ENCODE data around the gene USP32.
"Not testable (repeated sequence)": the region's sequence is repeated elsewhere in the genome, so short reads cannot be mapped to it uniquely, and the experiment has no call there.

The USP32 gene

GRCh38 chr17:60327134-60327900 lies 64.6 kb downstream of the USP32 start:
- Histone ChIP-seq H3K27ac (ENCODE audit: low read length) (no peak overlapping the region), H3K4me1 (ENCODE audit: control insufficient read depth in 1 of 2, insufficient read depth in 2 of 2, low read length in 2 of 2) (peaks cover 0 to 2% of the 10 kb centered on the region in 2 donors), H3K9me3 (ENCODE audit: control insufficient read depth in 1 of 2, low read length in 2 of 2) (no peaks in the 10 kb centered on the region), H3K4me3 (ENCODE audit: low read depth in 1 of 2, low read length in 2 of 2) (no peak overlapping the region), H3K36me3 (ENCODE audit: control insufficient read depth in 1 of 2, insufficient read depth in 2 of 2, low read length in 2 of 2) (no peaks in the 10 kb centered on the region), H3K27me3 (ENCODE audit: low read depth, low read length) (no peaks in the 10 kb centered on the region)

- Histone ChIP-seq H3K27ac (ENCODE audit: low read length) (no peak overlapping the region), H3K9me3 (ENCODE audit: control insufficient read depth in 1 of 2, low read length in 2 of 2) (no peaks in the 10 kb centered on the region), H3K36me3 (ENCODE audit: control insufficient read depth in 1 of 2, insufficient read depth in 2 of 2, low read length in 2 of 2) (no peaks in the 10 kb centered on the region), H3K27me3 (ENCODE audit: low read depth, low read length) (no peaks in the 10 kb centered on the region), H3K4me1 (ENCODE audit: control insufficient read depth in 1 of 2, insufficient read depth in 2 of 2, low read length in 2 of 2) (peaks cover 0 to 2% of the 10 kb centered on the region in 2 donors), H3K4me3 (ENCODE audit: low read depth in 1 of 2, low read length in 2 of 2) (no peak overlapping the region)
These were observed 65.2 kb downstream of the USP32 start for GRCh38 chr17:60326702-60327101.

GRCh38 chr17:60325730-60326524 lies 66.0 kb downstream of the USP32 start:
- Histone ChIP-seq H3K4me3 (ENCODE audit: low read depth in 1 of 2, low read length in 2 of 2) (no peak overlapping the region), H3K27ac (ENCODE audit: low read length) (no peak overlapping the region), H3K9me3 (ENCODE audit: control insufficient read depth in 1 of 2, low read length in 2 of 2) (no peaks in the 10 kb centered on the region), H3K4me1 (ENCODE audit: control insufficient read depth in 1 of 2, insufficient read depth in 2 of 2, low read length in 2 of 2) (peaks cover 2 to 3% of the 10 kb centered on the region in 2 donors), H3K27me3 (ENCODE audit: low read depth, low read length) (no peaks in the 10 kb centered on the region), H3K36me3 (ENCODE audit: control insufficient read depth in 1 of 2, insufficient read depth in 2 of 2, low read length in 2 of 2) (no peaks in the 10 kb centered on the region)

GRCh38 chr17:60323754-60324153 lies 68.2 kb downstream of the USP32 start:
- H3K27me3 ChIP-seq (ENCODE audit: low read depth, low read length) = no peaks in the 10 kb centered on the region
- peaks cover 0 to 5% of the 10 kb centered on the region in 2 donors for H3K4me1 ChIP-seq (ENCODE audit: control insufficient read depth in 1 of 2, insufficient read depth in 2 of 2, low read length in 2 of 2)
- no peaks in the 10 kb centered on the region for H3K9me3 ChIP-seq (ENCODE audit: control insufficient read depth in 1 of 2, low read length in 2 of 2)
- no peaks in the 10 kb centered on the region for H3K36me3 ChIP-seq (ENCODE audit: control insufficient read depth in 1 of 2, insufficient read depth in 2 of 2, low read length in 2 of 2)
- H3K4me3 ChIP-seq (ENCODE audit: low read depth in 1 of 2, low read length in 2 of 2) = no peak overlapping the region
- no peak overlapping the region for H3K27ac ChIP-seq (ENCODE audit: low read length)

- H3K4me3 ChIP-seq (ENCODE audit: low read depth in 1 of 2, low read length in 2 of 2) = no peak overlapping the region
- no peaks in the 10 kb centered on the region for H3K27me3 ChIP-seq (ENCODE audit: low read depth, low read length)
- H3K9me3 ChIP-seq (ENCODE audit: control insufficient read depth in 1 of 2, low read length in 2 of 2) = no peaks in the 10 kb centered on the region
- H3K4me1 ChIP-seq (ENCODE audit: control insufficient read depth in 1 of 2, insufficient read depth in 2 of 2, low read length in 2 of 2) = peaks cover 0 to 5% of the 10 kb centered on the region in 2 donors
- H3K36me3 ChIP-seq (ENCODE audit: control insufficient read depth in 1 of 2, insufficient read depth in 2 of 2, low read length in 2 of 2) = no peaks in the 10 kb centered on the region
- no peak overlapping the region for H3K27ac ChIP-seq (ENCODE audit: low read length)
These were observed 69.9 kb downstream of the USP32 start for GRCh38 chr17:60322056-60322387.

GRCh38 chr17:60321336-60322055 lies 70.4 kb downstream of the USP32 start:
- Histone ChIP-seq H3K4me1 (ENCODE audit: control insufficient read depth in 1 of 2, insufficient read depth in 2 of 2, low read length in 2 of 2) (peaks cover 0 to 5% of the 10 kb centered on the region in 2 donors), H3K36me3 (ENCODE audit: control insufficient read depth in 1 of 2, insufficient read depth in 2 of 2, low read length in 2 of 2) (no peaks in the 10 kb centered on the region), H3K27me3 (ENCODE audit: low read depth, low read length) (no peaks in the 10 kb centered on the region), H3K4me3 (ENCODE audit: low read depth in 1 of 2, low read length in 2 of 2) (no peak overlapping the region), H3K9me3 (ENCODE audit: control insufficient read depth in 1 of 2, low read length in 2 of 2) (no peaks in the 10 kb centered on the region), H3K27ac (ENCODE audit: low read length) (no peak overlapping the region)

GRCh38 chr17:60318830-60319229 lies 73.1 kb downstream of the USP32 start:
- Histone ChIP-seq H3K36me3 (ENCODE audit: control insufficient read depth in 1 of 2, insufficient read depth in 2 of 2, low read length in 2 of 2) (no peaks in the 10 kb centered on the region), H3K27me3 (ENCODE audit: low read depth, low read length) (no peaks in the 10 kb centered on the region), H3K27ac (ENCODE audit: low read length) (no peak overlapping the region), H3K4me1 (ENCODE audit: control insufficient read depth in 1 of 2, insufficient read depth in 2 of 2, low read length in 2 of 2) (peaks cover 0 to 5% of the 10 kb centered on the region in 2 donors), H3K9me3 (ENCODE audit: control insufficient read depth in 1 of 2, low read length in 2 of 2) (no peaks in the 10 kb centered on the region), H3K4me3 (ENCODE audit: low read depth in 1 of 2, low read length in 2 of 2) (no peak overlapping the region)

GRCh38 chr17:60318326-60318725 lies 73.6 kb downstream of the USP32 start:
- Histone ChIP-seq H3K27ac (ENCODE audit: low read length) (no peak overlapping the region), H3K4me3 (ENCODE audit: low read depth in 1 of 2, low read length in 2 of 2) (no peak overlapping the region), H3K9me3 (ENCODE audit: control insufficient read depth in 1 of 2, low read length in 2 of 2) (no peaks in the 10 kb centered on the region), H3K27me3 (ENCODE audit: low read depth, low read length) (no peaks in the 10 kb centered on the region), H3K36me3 (ENCODE audit: control insufficient read depth in 1 of 2, insufficient read depth in 2 of 2, low read length in 2 of 2) (no peaks in the 10 kb centered on the region), H3K4me1 (ENCODE audit: control insufficient read depth in 1 of 2, insufficient read depth in 2 of 2, low read length in 2 of 2) (peaks cover 0 to 5% of the 10 kb centered on the region in 2 donors)

- Histone ChIP-seq H3K4me3 (ENCODE audit: low read depth in 1 of 2, low read length in 2 of 2) (no peak overlapping the region), H3K9me3 (ENCODE audit: control insufficient read depth in 1 of 2, low read length in 2 of 2) (no peaks in the 10 kb centered on the region), H3K36me3 (ENCODE audit: control insufficient read depth in 1 of 2, insufficient read depth in 2 of 2, low read length in 2 of 2) (no peaks in the 10 kb centered on the region), H3K27me3 (ENCODE audit: low read depth, low read length) (no peaks in the 10 kb centered on the region), H3K27ac (ENCODE audit: low read length) (no peak overlapping the region), H3K4me1 (ENCODE audit: control insufficient read depth in 1 of 2, insufficient read depth in 2 of 2, low read length in 2 of 2) (peaks cover 0 to under 1% of the 10 kb centered on the region in 2 donors)
These were observed 76.3 kb downstream of the USP32 start for GRCh38 chr17:60315650-60316049.

GRCh38 chr17:60314900-60315299 lies 77.0 kb downstream of the USP32 start:
- not testable (repeated sequence) for H3K36me3 ChIP-seq (ENCODE audit: control insufficient read depth in 1 of 2, insufficient read depth in 2 of 2, low read length in 2 of 2); H3K27me3 ChIP-seq (ENCODE audit: low read depth, low read length); H3K27ac ChIP-seq (ENCODE audit: low read length); H3K9me3 ChIP-seq (ENCODE audit: control insufficient read depth in 1 of 2, low read length in 2 of 2); H3K4me1 ChIP-seq (ENCODE audit: control insufficient read depth in 1 of 2, insufficient read depth in 2 of 2, low read length in 2 of 2); H3K4me3 ChIP-seq (ENCODE audit: low read depth in 1 of 2, low read length in 2 of 2)

- Histone ChIP-seq H3K4me1 (ENCODE audit: control insufficient read depth in 1 of 2, insufficient read depth in 2 of 2, low read length in 2 of 2) (no peaks in the 10 kb centered on the region), H3K36me3 (ENCODE audit: control insufficient read depth in 1 of 2, insufficient read depth in 2 of 2, low read length in 2 of 2) (no peaks in the 10 kb centered on the region), H3K27ac (ENCODE audit: low read length) (no peak overlapping the region), H3K27me3 (ENCODE audit: low read depth, low read length) (no peaks in the 10 kb centered on the region), H3K9me3 (ENCODE audit: control insufficient read depth in 1 of 2, low read length in 2 of 2) (no peaks in the 10 kb centered on the region), H3K4me3 (ENCODE audit: low read depth in 1 of 2, low read length in 2 of 2) (no peak overlapping the region)
These were observed 77.5 kb downstream of the USP32 start for GRCh38 chr17:60314423-60314822.
